GM12878 (cell line): Measurements from ENCODE around the gene EDEM3. TPM values are rescaled to one million over a fixed set of nuclear protein-coding genes. Genes with fewer than 3 reads are reported as not detected.
A peak's percentile ranks its signal among the peaks of the same experiment; 100 is the strongest.

Experiments
- HDGF ChIP-seq: fragments of 450-650 bp; IDR thresholded peaks from 2 replicates; pipeline ENCODE4 v1.6.1; 2016; ENCODE audit warnings: antibody characterized with exemption
- MTA2 ChIP-seq: fragments of 450-650 bp; IDR thresholded peaks from 2 replicates; pipeline ENCODE4 v1.6.1; 2016; ENCODE audit warnings: low read depth, mild to moderate bottlenecking, moderate library complexity
- MXI1 ChIP-seq: fragments of 150-350 bp; IDR thresholded peaks from 2 replicates; pipeline ENCODE4 v1.6.1; 2011; ENCODE audit warnings: low read depth, mild to moderate bottlenecking, inconsistent platforms, low read length, improper control_type of control experiment
- NBN ChIP-seq: fragments of 450-650 bp; IDR thresholded peaks from 2 replicates; pipeline ENCODE4 v1.6.1; 2016
- POLR2AphosphoS2 ChIP-seq: IDR thresholded peaks from 2 replicates; pipeline ENCODE4 v1.6.1; 2011; ENCODE audit warnings: low read depth, mild to moderate bottlenecking, low read length, improper control_type of control experiment, moderate library complexity
- SIX5 ChIP-seq: IDR thresholded peaks from 2 replicates; pipeline ENCODE4 v1.6.1; 2011; ENCODE audit warnings: mild to moderate bottlenecking, low read depth, low read length, moderate library complexity; ENCODE audit not compliant: severe bottlenecking
- SREBF1 ChIP-seq: IDR thresholded peaks from 2 replicates; pipeline ENCODE4 v1.6.1; 2012; ENCODE audit warnings: mild to moderate bottlenecking, low read length
- ZZZ3 ChIP-seq: IDR thresholded peaks from 2 replicates; pipeline ENCODE4 v1.6.1; 2011; ENCODE audit warnings: low read depth; ENCODE audit not compliant: control insufficient read depth, insufficient read length
- polyA plus RNA-seq, 11 experiments: library from polyadenylated mRNA; depleted of rRNA in 4 of 11; unstranded in 6 of 11; stranded (reverse) in 5 of 11; fragments of >200 nt; fragmentation: Nextera tagmentation in 4 of 11; fragmentation: Illumina TruSeq in 1 of 11; extraction: Ambion mirVana in 4 of 11; extraction: Trizol in 1 of 11; gene quantifications; 1 replicate in 1 of 11; 2 replicates in 10 of 11; pipeline versions ENCODE4 v1.2.1 to v1.2.3, GENCODE V29; 2011 to 2016; ENCODE audit warnings: inconsistent platforms in 2 of 11, missing spikeins in 2 of 11, low read depth in 1 of 11
- total RNA-seq, 4 experiments: library from RNA; depleted of rRNA in 3 of 4; stranded (reverse); fragments of >200 nt in 3 of 4; fragmentation: Illumina TruSeq in 1 of 4; extraction: Trizol in 1 of 4; gene quantifications; 2 replicates each; pipeline versions ENCODE4 v1.2.1 to v1.2.3, GENCODE V29; 2013 to 2021
- TF ChIP-seq, protein P1 (sequence below): fragments of 450-650 bp; IDR thresholded peaks from 2 replicates; pipeline ENCODE4 v1.6.1; 2018; ENCODE audit warnings: mild to moderate bottlenecking, low read depth, moderate library complexity; ENCODE audit not compliant: partially characterized antibody
- TF ChIP-seq, protein P2 (sequence below): fragments of 450-650 bp; formaldehyde crosslinking; IDR thresholded peaks from 2 replicates; pipeline ENCODE4 v1.4.0; 2022; ENCODE audit warnings: mild to moderate bottlenecking, moderate library complexity
- TF ChIP-seq, protein P3 (sequence below): fragments of 150-350 bp; IDR thresholded peaks from 2 replicates; pipeline ENCODE4 v1.6.1; 2016; ENCODE audit warnings: low read depth, low read length
- TF ChIP-seq, protein P4 (sequence below): IDR thresholded peaks from 2 replicates; pipeline ENCODE4 v1.6.1; 2011; ENCODE audit warnings: low read depth, low read length, improper control_type of control experiment, borderline replicate concordance
- TF ChIP-seq, protein P5 (sequence below): fragments of 450-650 bp; IDR thresholded peaks from 2 replicates; pipeline ENCODE4 v1.6.1; 2018; ENCODE audit warnings: borderline replicate concordance, mild to moderate bottlenecking; ENCODE audit not compliant: partially characterized antibody

EDEM3 gene
- total and polyA plus RNA-seq, 10 of the 15 experiments (the other 5 are each of a cell fraction or from before 2014, with no cell fraction given), result 6.4 to 19.3 (median 14.3) TPM

DNA sequence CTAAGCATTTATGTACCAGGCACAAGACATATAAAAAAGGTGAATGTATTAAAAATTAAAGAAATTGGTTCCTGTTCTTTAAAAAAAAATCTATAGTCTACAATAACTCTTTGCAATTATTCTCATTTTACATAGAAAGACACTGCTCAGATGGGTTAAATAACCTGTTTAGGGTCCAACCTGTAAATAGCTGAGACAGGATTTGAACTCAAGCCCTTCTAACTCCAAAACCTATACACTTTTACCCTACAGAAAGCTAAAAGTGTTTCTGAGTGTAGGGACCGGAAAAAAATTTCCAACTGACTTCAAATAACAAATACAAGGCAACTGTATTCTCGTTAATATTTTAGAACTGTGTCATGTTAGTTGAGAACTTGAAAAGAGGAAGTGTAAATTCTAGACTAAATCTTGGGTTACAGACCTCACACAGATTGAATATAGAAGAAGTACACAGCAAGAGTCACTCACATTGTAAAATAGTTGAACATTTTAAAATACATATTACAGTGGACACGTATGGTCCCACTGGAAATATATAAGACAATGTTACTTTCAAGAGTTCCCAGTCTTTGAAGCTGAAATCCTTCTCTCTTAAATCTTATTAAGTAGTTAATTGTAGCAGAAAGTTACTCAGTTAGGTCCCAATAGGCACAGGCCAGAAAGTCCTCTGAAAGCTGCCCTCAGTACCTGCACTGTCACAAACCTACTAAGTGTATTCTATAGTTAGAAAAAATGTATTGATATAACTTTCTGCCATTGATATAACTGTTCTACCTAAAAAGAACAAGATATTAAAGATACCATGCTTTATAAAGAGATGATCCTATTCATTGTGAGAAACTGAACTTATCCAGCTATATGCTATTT lies 7.3 kb downstream of the EDEM3 start (continued):
- TF ChIP-seq, protein P1, sequence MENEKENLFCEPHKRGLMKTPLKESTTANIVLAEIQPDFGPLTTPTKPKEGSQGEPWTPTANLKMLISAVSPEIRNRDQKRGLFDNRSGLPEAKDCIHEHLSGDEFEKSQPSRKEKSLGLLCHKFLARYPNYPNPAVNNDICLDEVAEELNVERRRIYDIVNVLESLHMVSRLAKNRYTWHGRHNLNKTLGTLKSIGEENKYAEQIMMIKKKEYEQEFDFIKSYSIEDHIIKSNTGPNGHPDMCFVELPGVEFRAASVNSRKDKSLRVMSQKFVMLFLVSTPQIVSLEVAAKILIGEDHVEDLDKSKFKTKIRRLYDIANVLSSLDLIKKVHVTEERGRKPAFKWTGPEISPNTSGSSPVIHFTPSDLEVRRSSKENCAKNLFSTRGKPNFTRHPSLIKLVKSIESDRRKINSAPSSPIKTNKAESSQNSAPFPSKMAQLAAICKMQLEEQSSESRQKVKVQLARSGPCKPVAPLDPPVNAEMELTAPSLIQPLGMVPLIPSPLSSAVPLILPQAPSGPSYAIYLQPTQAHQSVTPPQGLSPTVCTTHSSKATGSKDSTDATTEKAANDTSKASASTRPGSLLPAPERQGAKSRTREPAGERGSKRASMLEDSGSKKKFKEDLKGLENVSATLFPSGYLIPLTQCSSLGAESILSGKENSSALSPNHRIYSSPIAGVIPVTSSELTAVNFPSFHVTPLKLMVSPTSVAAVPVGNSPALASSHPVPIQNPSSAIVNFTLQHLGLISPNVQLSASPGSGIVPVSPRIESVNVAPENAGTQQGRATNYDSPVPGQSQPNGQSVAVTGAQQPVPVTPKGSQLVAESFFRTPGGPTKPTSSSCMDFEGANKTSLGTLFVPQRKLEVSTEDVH, result no peak
- no peak for TF ChIP-seq SREBF1
- TF ChIP-seq, protein P2, sequence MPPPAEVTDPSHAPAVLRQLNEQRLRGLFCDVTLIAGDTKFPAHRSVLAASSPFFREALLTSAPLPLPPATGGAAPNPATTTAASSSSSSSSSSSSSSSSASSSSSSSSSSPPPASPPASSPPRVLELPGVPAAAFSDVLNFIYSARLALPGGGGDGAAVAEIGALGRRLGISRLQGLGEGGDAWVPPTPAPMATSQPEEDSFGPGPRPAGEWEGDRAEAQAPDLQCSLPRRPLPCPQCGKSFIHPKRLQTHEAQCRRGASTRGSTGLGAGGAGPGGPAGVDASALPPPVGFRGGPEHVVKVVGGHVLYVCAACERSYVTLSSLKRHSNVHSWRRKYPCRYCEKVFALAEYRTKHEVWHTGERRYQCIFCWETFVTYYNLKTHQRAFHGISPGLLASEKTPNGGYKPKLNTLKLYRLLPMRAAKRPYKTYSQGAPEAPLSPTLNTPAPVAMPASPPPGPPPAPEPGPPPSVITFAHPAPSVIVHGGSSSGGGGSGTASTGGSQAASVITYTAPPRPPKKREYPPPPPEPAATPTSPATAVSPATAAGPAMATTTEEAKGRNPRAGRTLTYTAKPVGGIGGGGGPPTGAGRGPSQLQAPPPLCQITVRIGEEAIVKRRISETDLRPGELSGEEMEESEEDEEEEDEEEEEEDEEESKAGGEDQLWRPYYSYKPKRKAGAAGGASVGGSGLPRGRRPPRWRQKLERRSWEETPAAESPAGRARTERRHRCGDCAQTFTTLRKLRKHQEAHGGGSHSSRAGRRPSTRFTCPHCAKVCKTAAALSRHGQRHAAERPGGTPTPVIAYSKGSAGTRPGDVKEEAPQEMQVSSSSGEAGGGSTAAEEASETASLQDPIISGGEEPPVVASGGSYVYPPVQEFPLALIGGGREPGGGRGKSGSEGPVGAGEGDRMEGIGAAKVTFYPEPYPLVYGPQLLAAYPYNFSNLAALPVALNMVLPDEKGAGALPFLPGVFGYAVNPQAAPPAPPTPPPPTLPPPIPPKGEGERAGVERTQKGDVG (CRISPR knock-in tag), result no peak
- peak; percentile 56; the same call in 1 of the 2 replicates for TF ChIP-seq MTA2
- TF ChIP-seq POLR2AphosphoS2, result no peak
- TF ChIP-seq HDGF, result no peak
- TF ChIP-seq, protein P3, sequence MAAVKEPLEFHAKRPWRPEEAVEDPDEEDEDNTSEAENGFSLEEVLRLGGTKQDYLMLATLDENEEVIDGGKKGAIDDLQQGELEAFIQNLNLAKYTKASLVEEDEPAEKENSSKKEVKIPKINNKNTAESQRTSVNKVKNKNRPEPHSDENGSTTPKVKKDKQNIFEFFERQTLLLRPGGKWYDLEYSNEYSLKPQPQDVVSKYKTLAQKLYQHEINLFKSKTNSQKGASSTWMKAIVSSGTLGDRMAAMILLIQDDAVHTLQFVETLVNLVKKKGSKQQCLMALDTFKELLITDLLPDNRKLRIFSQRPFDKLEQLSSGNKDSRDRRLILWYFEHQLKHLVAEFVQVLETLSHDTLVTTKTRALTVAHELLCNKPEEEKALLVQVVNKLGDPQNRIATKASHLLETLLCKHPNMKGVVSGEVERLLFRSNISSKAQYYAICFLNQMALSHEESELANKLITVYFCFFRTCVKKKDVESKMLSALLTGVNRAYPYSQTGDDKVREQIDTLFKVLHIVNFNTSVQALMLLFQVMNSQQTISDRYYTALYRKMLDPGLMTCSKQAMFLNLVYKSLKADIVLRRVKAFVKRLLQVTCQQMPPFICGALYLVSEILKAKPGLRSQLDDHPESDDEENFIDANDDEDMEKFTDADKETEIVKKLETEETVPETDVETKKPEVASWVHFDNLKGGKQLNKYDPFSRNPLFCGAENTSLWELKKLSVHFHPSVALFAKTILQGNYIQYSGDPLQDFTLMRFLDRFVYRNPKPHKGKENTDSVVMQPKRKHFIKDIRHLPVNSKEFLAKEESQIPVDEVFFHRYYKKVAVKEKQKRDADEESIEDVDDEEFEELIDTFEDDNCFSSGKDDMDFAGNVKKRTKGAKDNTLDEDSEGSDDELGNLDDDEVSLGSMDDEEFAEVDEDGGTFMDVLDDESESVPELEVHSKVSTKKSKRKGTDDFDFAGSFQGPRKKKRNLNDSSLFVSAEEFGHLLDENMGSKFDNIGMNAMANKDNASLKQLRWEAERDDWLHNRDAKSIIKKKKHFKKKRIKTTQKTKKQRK, result no peak
- TF ChIP-seq, protein P4, sequence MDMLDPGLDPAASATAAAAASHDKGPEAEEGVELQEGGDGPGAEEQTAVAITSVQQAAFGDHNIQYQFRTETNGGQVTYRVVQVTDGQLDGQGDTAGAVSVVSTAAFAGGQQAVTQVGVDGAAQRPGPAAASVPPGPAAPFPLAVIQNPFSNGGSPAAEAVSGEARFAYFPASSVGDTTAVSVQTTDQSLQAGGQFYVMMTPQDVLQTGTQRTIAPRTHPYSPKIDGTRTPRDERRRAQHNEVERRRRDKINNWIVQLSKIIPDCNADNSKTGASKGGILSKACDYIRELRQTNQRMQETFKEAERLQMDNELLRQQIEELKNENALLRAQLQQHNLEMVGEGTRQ, result no peak
- 0 out of 2 replicates have a peak, but pooled peaks have one; percentile 32 for TF ChIP-seq NBN
- no peak for TF ChIP-seq SIX5
- no peak for TF ChIP-seq ZZZ3
- TF ChIP-seq, protein P5, sequence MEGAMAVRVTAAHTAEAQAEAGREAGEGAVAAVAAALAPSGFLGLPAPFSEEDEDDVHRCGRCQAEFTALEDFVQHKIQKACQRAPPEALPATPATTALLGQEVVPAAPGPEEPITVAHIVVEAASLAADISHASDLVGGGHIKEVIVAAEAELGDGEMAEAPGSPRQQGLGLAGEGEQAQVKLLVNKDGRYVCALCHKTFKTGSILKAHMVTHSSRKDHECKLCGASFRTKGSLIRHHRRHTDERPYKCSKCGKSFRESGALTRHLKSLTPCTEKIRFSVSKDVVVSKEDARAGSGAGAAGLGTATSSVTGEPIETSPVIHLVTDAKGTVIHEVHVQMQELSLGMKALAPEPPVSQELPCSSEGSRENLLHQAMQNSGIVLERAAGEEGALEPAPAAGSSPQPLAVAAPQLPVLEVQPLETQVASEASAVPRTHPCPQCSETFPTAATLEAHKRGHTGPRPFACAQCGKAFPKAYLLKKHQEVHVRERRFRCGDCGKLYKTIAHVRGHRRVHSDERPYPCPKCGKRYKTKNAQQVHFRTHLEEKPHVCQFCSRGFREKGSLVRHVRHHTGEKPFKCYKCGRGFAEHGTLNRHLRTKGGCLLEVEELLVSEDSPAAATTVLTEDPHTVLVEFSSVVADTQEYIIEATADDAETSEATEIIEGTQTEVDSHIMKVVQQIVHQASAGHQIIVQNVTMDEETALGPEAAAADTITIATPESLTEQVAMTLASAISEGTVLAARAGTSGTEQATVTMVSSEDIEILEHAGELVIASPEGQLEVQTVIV, result no peak
- TF ChIP-seq MXI1, result no peak; the same call in 1 of the 2 replicates
